Uterus (tissue), 4 donors: ENCODE data around the gene SVIL. TPM values are rescaled to one million over a fixed set of nuclear protein-coding genes. Genes with fewer than 3 reads are reported as not detected.

Source experiments
- DNase-seq, 2 donors: peaks; one replicate each; pipeline ENCODE4 v3.0.0-alpha.2; 2019 to 2020
- H3K27ac ChIP-seq, 2 donors: fragments of 200-600 bp; sonication (generic); 1 replicate in 1 of 2; 2 replicates in 1 of 2; pipeline ENCODE4 v1.5.1; 2016 to 2018
- H3K27me3 ChIP-seq, 2 donors: fragments of 200-600 bp; sonication (generic); one replicate each; pipeline ENCODE4 v1.5.1; 2018 to 2019; ENCODE audit warnings: control low read depth in 1 of 2
- H3K36me3 ChIP-seq, 2 donors: fragments of 200-600 bp; sonication (generic); one replicate each; pipeline ENCODE4 v1.5.1; 2019; ENCODE audit warnings: control low read depth in 1 of 2
- H3K4me1 ChIP-seq, 2 donors: fragments of 200-600 bp; sonication (generic); one replicate each; pipeline ENCODE4 v1.5.1; 2018 to 2019; ENCODE audit warnings: control low read depth in 1 of 2
- H3K4me3 ChIP-seq, 2 donors: fragments of 200-600 bp; sonication (generic); 1 replicate in 1 of 2; 2 replicates in 1 of 2; pipeline ENCODE4 v1.5.1; 2018 to 2019; ENCODE audit warnings: mild to moderate bottlenecking in 1 of 2
- H3K9me3 ChIP-seq, 2 donors: fragments of 200-600 bp; sonication (generic); one replicate each; pipeline ENCODE4 v1.5.1; 2019; ENCODE audit warnings: control low read depth in 1 of 2
- CTCF ChIP-seq, 4 experiments: fragments of 200-600 bp in 2 of 4; fragments of 450-650 bp in 2 of 4; sonication (generic) in 2 of 4; IDR thresholded peaks; one replicate each; pipeline ENCODE4 v1.5.1; 2016 to 2019; ENCODE audit warnings: antibody characterized with exemption in 4 of 4, mild to moderate bottlenecking in 2 of 4, moderate library complexity in 1 of 4
- POLR2A ChIP-seq, 2 donors: fragments of 450-650 bp; IDR thresholded peaks; one replicate each; pipeline ENCODE4 v1.6.1; 2016; ENCODE audit warnings: antibody characterized with exemption in 2 of 2, mild to moderate bottlenecking in 1 of 2, moderate library complexity in 1 of 2
- intact Hi-C: fragments of 100-400 bp; cut with DNase I; formaldehyde crosslinking; loops from one replicate; pipeline ENCODE4 v1.15.1; 2023; ENCODE audit warnings: low total_unique reads
- total RNA-seq, 4 donors: library from RNA; depleted of rRNA in 3 of 4; stranded (reverse); fragments of >200 nt in 3 of 4; gene quantifications; one replicate each; pipeline versions ENCODE4 v1.1.0 to v1.2.4, GENCODE V29; 2014 to 2023
- donor health status: DM: yes; HTN: yes; CAD: no.

The SVIL gene, protein sequence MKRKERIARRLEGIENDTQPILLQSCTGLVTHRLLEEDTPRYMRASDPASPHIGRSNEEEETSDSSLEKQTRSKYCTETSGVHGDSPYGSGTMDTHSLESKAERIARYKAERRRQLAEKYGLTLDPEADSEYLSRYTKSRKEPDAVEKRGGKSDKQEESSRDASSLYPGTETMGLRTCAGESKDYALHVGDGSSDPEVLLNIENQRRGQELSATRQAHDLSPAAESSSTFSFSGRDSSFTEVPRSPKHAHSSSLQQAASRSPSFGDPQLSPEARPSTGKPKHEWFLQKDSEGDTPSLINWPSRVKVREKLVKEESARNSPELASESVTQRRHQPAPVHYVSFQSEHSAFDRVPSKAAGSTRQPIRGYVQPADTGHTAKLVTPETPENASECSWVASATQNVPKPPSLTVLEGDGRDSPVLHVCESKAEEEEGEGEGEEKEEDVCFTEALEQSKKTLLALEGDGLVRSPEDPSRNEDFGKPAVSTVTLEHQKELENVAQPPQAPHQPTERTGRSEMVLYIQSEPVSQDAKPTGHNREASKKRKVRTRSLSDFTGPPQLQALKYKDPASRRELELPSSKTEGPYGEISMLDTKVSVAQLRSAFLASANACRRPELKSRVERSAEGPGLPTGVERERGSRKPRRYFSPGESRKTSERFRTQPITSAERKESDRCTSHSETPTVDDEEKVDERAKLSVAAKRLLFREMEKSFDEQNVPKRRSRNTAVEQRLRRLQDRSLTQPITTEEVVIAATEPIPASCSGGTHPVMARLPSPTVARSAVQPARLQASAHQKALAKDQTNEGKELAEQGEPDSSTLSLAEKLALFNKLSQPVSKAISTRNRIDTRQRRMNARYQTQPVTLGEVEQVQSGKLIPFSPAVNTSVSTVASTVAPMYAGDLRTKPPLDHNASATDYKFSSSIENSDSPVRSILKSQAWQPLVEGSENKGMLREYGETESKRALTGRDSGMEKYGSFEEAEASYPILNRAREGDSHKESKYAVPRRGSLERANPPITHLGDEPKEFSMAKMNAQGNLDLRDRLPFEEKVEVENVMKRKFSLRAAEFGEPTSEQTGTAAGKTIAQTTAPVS (N-terminal part only)
- total RNA-seq, result 100 to 1,000 TPM; 108 to 316 (median 209) TPM

- Histone ChIP-seq H3K4me1 (peaks cover 6 to 9% of the 10 kb centered on the region in 2 donors), H3K36me3 (no peaks in the 10 kb centered on the region), H3K27ac (peak within 1 kb of the TSS; percentile 88 to 97), H3K9me3 (no peaks in the 10 kb centered on the region), H3K27me3 (no peaks in the 10 kb centered on the region), H3K4me3 (peak within 1 kb of the TSS; percentile 27 to 41)
- peak; percentile 81 to 93 for DNase-seq
- intact Hi-C loops, result no loop called here
- TF ChIP-seq CTCF (IDR thresholded peaks at IDR 0.05), result peak; percentile 20 to 35 (median 21)
- TF ChIP-seq POLR2A (IDR thresholded peaks at IDR 0.05), result peak; percentile 72 to 80
These were observed at the start of gene SVIL for GRCh38 chr10:29634764-29635625. SVIL (minus strand) TSS chr10:29634971; CDS start chr10:29555058, 79,913 bp downstream.

DNA sequence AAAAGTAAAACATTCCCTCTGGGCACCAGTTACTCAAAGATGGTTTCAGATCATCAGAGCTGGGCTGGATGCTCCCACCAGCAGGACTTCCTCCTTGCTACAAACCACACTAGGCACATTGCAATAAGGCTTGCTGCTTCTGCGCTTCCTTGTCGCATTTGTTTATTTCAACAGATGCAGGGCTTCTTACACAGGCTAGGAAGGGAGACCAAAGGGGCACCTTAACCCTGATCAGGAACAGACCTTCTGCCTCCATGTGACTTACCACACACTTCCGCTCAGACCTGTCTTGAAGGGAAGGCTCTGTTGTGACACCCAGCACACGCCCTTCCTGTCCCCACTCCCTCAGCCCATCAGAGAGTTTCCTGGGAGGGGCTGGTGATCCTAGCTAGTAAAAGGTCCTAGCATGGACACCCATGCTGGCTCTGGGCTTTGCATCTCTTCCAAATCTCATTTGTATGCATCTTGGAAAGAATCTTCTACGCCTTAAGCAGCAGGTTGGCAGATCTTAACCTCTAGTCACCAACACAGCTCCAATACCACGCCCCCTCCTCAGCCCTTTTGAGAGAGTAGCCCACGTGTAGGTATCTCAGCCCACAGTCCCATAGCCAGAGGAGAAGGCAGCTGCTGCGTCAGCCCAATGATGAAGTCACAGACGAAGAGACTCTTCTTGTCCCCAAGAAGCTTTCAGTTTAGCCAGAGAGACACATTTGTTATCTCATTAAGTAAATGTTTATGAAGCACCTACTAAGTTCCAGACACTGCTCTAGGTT, 47.1 kb upstream of the SVIL start:
- H3K27ac ChIP-seq, result peak overlapping the region; percentile 21 to 46
- DNase-seq, result no peak
- no peaks in the 10 kb centered on the region for H3K36me3 ChIP-seq
- no peak for TF ChIP-seq CTCF (IDR thresholded peaks at IDR 0.05)
- no peaks in the 10 kb centered on the region for H3K9me3 ChIP-seq
- H3K27me3 ChIP-seq, result no peaks in the 10 kb centered on the region
- H3K4me3 ChIP-seq, result no peak overlapping the region
- H3K4me1 ChIP-seq, result peaks cover 0 to 6% of the 10 kb centered on the region in 2 donors
- intact Hi-C loops, result no loop called here

- intact Hi-C loops, result no loop called here
- no peaks in the 10 kb centered on the region for H3K27me3 ChIP-seq
- no peak overlapping the region for H3K4me3 ChIP-seq
- no peak for DNase-seq
- H3K36me3 ChIP-seq, result no peaks in the 10 kb centered on the region
- H3K27ac ChIP-seq, result peak overlapping the region in 1 of 2 donors; percentile 37
- peaks cover 0 to 6% of the 10 kb centered on the region in 2 donors for H3K4me1 ChIP-seq
- H3K9me3 ChIP-seq, result no peaks in the 10 kb centered on the region
- TF ChIP-seq POLR2A (IDR thresholded peaks at IDR 0.05) (no peak), CTCF (IDR thresholded peaks at IDR 0.05) (no peak)
These were observed 45.3 kb upstream of the SVIL start for GRCh38 chr10:29680091-29680490.

DNA sequence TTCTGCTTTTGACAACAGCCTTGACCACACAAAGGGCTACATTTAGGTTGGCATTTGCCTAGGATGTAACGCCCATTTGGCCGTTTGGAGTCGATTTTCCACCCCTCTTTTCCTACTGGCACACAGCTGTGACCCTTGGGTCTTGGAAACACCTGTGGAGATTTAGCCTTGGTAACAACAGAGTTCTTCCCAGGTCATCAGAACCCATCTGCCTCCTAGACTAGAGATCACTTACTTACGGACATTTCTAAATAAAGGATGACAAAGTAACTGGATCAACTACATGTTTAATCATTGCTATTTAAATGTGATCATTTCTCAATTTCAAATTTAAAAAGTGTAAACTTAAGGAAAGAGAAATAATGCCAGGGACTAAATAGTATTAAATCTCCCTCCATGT, 42.0 kb upstream of the SVIL start:
- DNase-seq, result no peak
- no peaks in the 10 kb centered on the region for H3K27me3 ChIP-seq
- H3K9me3 ChIP-seq, result no peaks in the 10 kb centered on the region
- H3K4me1 ChIP-seq, result peaks cover 0 to 2% of the 10 kb centered on the region in 2 donors
- TF ChIP-seq POLR2A (IDR thresholded peaks at IDR 0.05) (no peak), CTCF (IDR thresholded peaks at IDR 0.05) (no peak)
- H3K27ac ChIP-seq, result no peak overlapping the region
- H3K36me3 ChIP-seq, result no peaks in the 10 kb centered on the region
- intact Hi-C loops, result no loop called here
- no peak overlapping the region for H3K4me3 ChIP-seq
